Fibroblast of villous mesenchyme (primary cell): Measurements from ENCODE around the gene AQP7. TPM values are rescaled to one million over a fixed set of nuclear protein-coding genes. Genes with fewer than 3 reads are reported as not detected.
"Not testable (repeated sequence)": the region's sequence is repeated elsewhere in the genome, so short reads cannot be mapped to it uniquely, and the experiment has no call there.

Source experiments
- DNase-seq: peaks from one replicate; pipeline ENCODE4 v3.0.0-alpha.2; 2010; ENCODE audit warnings: low read depth
- H3K4me3 ChIP-seq: 2 replicates; pipeline ENCODE4 v1.5.1; 2011; ENCODE audit warnings: low read depth, mild to moderate bottlenecking, low read length
- total RNA-seq: library from RNA; depleted of rRNA; stranded (reverse); fragments of >200 nt; gene quantifications from 2 replicates; pipeline ENCODE4 v1.2.3, GENCODE V29; 2012
- TF ChIP-seq, protein P1 (sequence below): IDR thresholded peaks from 2 replicates; pipeline ENCODE4 v1.5.1; 2012; ENCODE audit warnings: low read depth, mild to moderate bottlenecking, low read length; ENCODE audit not compliant: insufficient read depth

AQP7 gene
- total RNA-seq = not detected in 2 replicates

- DNase-seq, H3K4me3 ChIP-seq: not testable (repeated sequence)
Measured at GRCh38 chr9:33402371-33402770, at the start of gene AQP7. AQP7 (minus strand) TSS chr9:33402568; CDS start chr9:33401262, 1,306 bp downstream.

- TF ChIP-seq, protein P1, sequence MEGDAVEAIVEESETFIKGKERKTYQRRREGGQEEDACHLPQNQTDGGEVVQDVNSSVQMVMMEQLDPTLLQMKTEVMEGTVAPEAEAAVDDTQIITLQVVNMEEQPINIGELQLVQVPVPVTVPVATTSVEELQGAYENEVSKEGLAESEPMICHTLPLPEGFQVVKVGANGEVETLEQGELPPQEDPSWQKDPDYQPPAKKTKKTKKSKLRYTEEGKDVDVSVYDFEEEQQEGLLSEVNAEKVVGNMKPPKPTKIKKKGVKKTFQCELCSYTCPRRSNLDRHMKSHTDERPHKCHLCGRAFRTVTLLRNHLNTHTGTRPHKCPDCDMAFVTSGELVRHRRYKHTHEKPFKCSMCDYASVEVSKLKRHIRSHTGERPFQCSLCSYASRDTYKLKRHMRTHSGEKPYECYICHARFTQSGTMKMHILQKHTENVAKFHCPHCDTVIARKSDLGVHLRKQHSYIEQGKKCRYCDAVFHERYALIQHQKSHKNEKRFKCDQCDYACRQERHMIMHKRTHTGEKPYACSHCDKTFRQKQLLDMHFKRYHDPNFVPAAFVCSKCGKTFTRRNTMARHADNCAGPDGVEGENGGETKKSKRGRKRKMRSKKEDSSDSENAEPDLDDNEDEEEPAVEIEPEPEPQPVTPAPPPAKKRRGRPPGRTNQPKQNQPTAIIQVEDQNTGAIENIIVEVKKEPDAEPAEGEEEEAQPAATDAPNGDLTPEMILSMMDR = no peak
- H3K4me3 ChIP-seq = no peak overlapping the region
- no peak for DNase-seq
Measured at GRCh38 chr9:33450621-33451146, 48.3 kb upstream of the AQP7 start.

DNA sequence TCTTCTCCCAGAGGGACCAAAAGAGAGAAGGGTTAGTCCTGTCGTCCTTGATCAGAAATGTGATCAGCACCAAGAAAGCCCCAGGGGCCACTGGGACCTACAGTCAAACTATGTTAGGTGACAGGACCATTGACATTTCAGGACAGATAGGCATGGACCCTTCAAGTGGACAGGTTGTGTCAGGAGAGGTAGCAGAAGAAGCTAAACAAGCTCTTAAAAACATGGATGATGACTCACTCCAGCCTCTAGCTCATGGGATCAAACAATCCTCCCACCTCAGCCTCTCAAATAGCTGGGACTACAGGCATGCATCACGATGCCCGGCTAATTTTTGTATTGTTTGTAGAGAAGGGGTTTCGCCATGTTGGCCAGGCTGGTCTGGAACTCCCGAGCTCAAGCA is 47.3 kb upstream of the AQP7 start:
- DNase-seq = no peak
- TF ChIP-seq, protein P1 = no peak
- no peak overlapping the region for H3K4me3 ChIP-seq

DNA sequence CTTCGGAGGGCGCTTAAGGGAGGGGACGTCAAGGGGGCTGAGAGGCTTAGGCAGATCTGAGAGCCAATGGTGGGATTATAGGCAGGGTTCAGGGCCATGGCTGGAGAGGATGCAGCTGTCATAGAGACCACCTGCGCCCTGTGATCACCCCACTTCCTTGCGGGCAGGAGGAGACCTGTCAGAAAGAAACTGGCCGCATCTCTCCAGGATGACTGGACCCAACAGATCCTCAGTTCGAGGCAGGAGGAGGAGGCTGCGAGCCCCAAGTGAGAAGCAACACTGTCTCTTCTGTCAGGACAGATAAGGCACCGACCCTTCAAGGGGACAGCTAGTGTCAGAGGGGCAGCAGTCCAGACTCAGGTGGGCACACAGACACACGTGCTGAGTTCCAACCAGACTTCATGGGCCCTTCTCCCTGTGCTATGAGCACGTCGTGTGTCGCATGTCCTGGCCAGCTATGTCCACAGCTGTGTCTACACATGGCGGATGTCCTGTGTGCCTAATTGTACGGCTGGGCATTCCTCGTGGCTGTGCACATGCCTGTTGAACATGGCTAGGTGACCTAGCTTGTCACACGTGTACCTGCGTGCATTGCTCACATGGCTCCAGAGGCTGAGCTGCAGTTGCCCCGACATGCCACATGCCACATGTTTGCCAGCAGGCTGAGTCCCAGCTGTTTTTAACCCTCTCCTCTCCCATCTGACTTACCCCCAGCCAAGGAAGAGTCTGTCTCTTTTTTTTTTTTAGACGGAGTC is 45.6 kb upstream of the AQP7 start:
- TF ChIP-seq, protein P1 = no peak
- DNase-seq = no peak
- peak overlapping the region; percentile 56 for H3K4me3 ChIP-seq

GRCh38 chr9:33446946-33447798 is 44.8 kb upstream of the AQP7 start, which contains the start of gene AQP3:
AQP3 (minus strand) TSS chr9:33447593; CDS start chr9:33447530, 63 bp downstream.
- peak within 1 kb of the TSS; percentile 56 for H3K4me3 ChIP-seq
- TF ChIP-seq, protein P1 = peak; percentile 36
- DNase-seq = peak; percentile 37

- TF ChIP-seq, protein P1 = no peak
- no peak overlapping the region for H3K4me3 ChIP-seq
- DNase-seq = no peak
Measured at GRCh38 chr9:33446240-33446945, 44.0 kb upstream of the AQP7 start.
